T-cell (primary cell): Measurements from ENCODE around the gene SH3PXD2B. TPM values are rescaled to one million over a fixed set of nuclear protein-coding genes. Genes with fewer than 3 reads are reported as not detected.
A peak's percentile ranks its signal among the peaks of the same experiment; 100 is the strongest.

Source experiments
- ATAC-seq, 4 experiments: fragments of 200-7000 bp in 3 of 4; fragments of 150-1000 bp in 1 of 4; cut with Tn5 transposase; replicated peaks in 1 of 4; 1 replicate in 3 of 4; 2 replicates in 1 of 4; pipeline ENCODE4 v1.10.0; 2021; ENCODE audit warnings: moderate library complexity in 3 of 4, mild to moderate bottlenecking in 2 of 4, moderate number of reproducible peaks in 1 of 4
- CTCF ChIA-PET, 2 donors: fragments of 300-600 bp; sonication (Branson Sonifier 250); formaldehyde crosslinking; loops; one replicate each; lab custom pipeline; 2022; ENCODE audit warnings: antibody characterized with exemption in 2 of 2; lab: Charles Lee
- POLR2A ChIA-PET, 2 donors: fragments of 300-600 bp; sonication (Branson Sonifier 250); formaldehyde crosslinking; loops; one replicate each; lab custom pipeline; 2022; ENCODE audit warnings: antibody characterized with exemption in 2 of 2; lab: Charles Lee
- DNase-seq, 35 experiments: peaks; one replicate each; pipeline versions ENCODE4 v3.0.0 to v3.0.0-alpha.2; 2013 to 2023
- H3K27ac ChIP-seq: one replicate; pipeline ENCODE4 v1.5.1; 2013; ENCODE audit warnings: low read length
- H3K27me3 ChIP-seq, 2 experiments: replicated peaks in 1 of 2; 1 replicate in 1 of 2; 2 replicates in 1 of 2; pipeline versions ENCODE4 v1.6.1 to v1.7.0; 2013; ENCODE audit warnings: low read length in 1 of 2, mixed read lengths in 1 of 2; ENCODE audit not compliant: control insufficient read depth in 2 of 2, insufficient read depth in 2 of 2; ENCODE audit errors: extremely low read depth in 1 of 2
- H3K36me3 ChIP-seq, 2 donors: 1 replicate in 1 of 2; 2 replicates in 1 of 2; pipeline versions ENCODE4 v1.6.1 to v1.7.0; 2013; ENCODE audit warnings: low read length in 1 of 2; ENCODE audit not compliant: control insufficient read depth in 2 of 2, insufficient read depth in 1 of 2; ENCODE audit errors: extremely low read depth in 1 of 2
- H3K4me1 ChIP-seq, 2 experiments: 1 replicate in 1 of 2; 2 replicates in 1 of 2; pipeline versions ENCODE4 v1.6.1 to v1.7.0; 2013; ENCODE audit warnings: low read length in 2 of 2, mixed read lengths in 1 of 2; ENCODE audit not compliant: insufficient read depth in 2 of 2, control insufficient read depth in 1 of 2; ENCODE audit errors: extremely low read depth in 1 of 2
- H3K4me3 ChIP-seq, 2 donors: 1 replicate in 1 of 2; 2 replicates in 1 of 2; pipeline versions ENCODE4 v1.5.1 to v1.7.0; 2013; ENCODE audit warnings: mild to moderate bottlenecking in 2 of 2, low read length in 1 of 2, moderate library complexity in 1 of 2; ENCODE audit not compliant: control insufficient read depth in 1 of 2; ENCODE audit errors: extremely low read depth in 1 of 2
- H3K9me3 ChIP-seq: 2 replicates; pipeline ENCODE4 v1.7.0; 2013
- H3K27ac Mint-ChIP-seq, 2 donors: one replicate each; pipeline ENCODE4 v1.8.0; 2020 to 2021; ENCODE audit warnings: mild to moderate bottlenecking in 2 of 2, mixed read lengths in 2 of 2
- H3K27me3 Mint-ChIP-seq, 2 donors: one replicate each; pipeline ENCODE4 v1.8.0; 2021 to 2022; ENCODE audit warnings: mixed read lengths in 2 of 2
- H3K36me3 Mint-ChIP-seq: one replicate; pipeline ENCODE4 v1.8.0; 2021; ENCODE audit warnings: mixed read lengths
- H3K4me1 Mint-ChIP-seq, 3 donors: one replicate each; pipeline ENCODE4 v1.8.0; 2020 to 2022; ENCODE audit warnings: mixed read lengths in 3 of 3, mild to moderate bottlenecking in 1 of 3
- H3K4me3 Mint-ChIP-seq, 3 donors: one replicate each; pipeline ENCODE4 v1.8.0; 2020 to 2022; ENCODE audit warnings: mild to moderate bottlenecking in 3 of 3, mixed read lengths in 3 of 3, moderate library complexity in 3 of 3
- H3K9me3 Mint-ChIP-seq, 3 donors: one replicate each; pipeline ENCODE4 v1.8.0; 2020 to 2022; ENCODE audit warnings: mixed read lengths in 3 of 3
- WGBS: methylation state at CpG from one replicate; pipeline ENCODE4 v1.1.5; 2013; ENCODE audit warnings: missing lambda C conversion rate; ENCODE audit not compliant: insufficient coverage; 5-methylcytosine and 5-hydroxymethylcytosine counted together
- total RNA-seq, 35 experiments: library from RNA in 6 of 35; stranded (reverse) in 6 of 35; fragments of 120-200 nt in 1 of 35; gene quantifications; one replicate each; pipeline versions ENCODE4 v1.2.1 to v1.2.4 and lab custom pipeline; 2013 to 2026

Gene SH3PXD2B
- total RNA-seq, 5 donors from 2014 or later (not counting 1 experiment from before 2014, with no cell fraction given): 0.15 to 0.69 (median 0.38) TPM

- H3K4me3 Mint-ChIP-seq: no peak overlapping the region
- no peak overlapping the region for H3K27ac ChIP-seq
- no peak overlapping the region for H3K4me3 ChIP-seq
- whole genome bisulfite sequencing: no CpG with 5 or more reads among the region's 2 CpGs
- H3K36me3 ChIP-seq: no peaks in the 10 kb centered on the region
- POLR2A ChIA-PET: no interaction called here
- no peak overlapping the region for H3K27ac Mint-ChIP-seq
- CTCF ChIA-PET: no interaction called here
- H3K9me3 ChIP-seq: no peaks in the 10 kb centered on the region
- peaks cover 0 to 3% (median 3%) of the 10 kb centered on the region in 3 donors for H3K9me3 Mint-ChIP-seq
- no peaks in the 10 kb centered on the region for H3K36me3 Mint-ChIP-seq
- ATAC-seq (no peak), DNase-seq (peak in 1 of 35 experiments; percentile 3)
- peaks cover 0 to 11% of the 10 kb centered on the region in 2 experiments for H3K27me3 ChIP-seq
- H3K4me1 ChIP-seq: no peaks in the 10 kb centered on the region
- H3K27me3 Mint-ChIP-seq: peaks cover 0 to 2% of the 10 kb centered on the region in 2 donors
- peaks cover 0 to 10% (median 0%) of the 10 kb centered on the region in 3 donors for H3K4me1 Mint-ChIP-seq
Measured at GRCh38 chr5:172364773-172365172, 89.6 kb downstream of the SH3PXD2B start.

- no peak for ATAC-seq
- H3K4me3 Mint-ChIP-seq: no peak overlapping the region
Measured at GRCh38 chr5:172362755-172363154, 91.6 kb downstream of the SH3PXD2B start.

GRCh38 chr5:172361566-172362238 lies 92.6 kb downstream of the SH3PXD2B start:
- Histone ChIP-seq H3K36me3 (no peaks in the 10 kb centered on the region), H3K27me3 (peaks cover 0 to 14% of the 10 kb centered on the region in 2 experiments), H3K9me3 (no peaks in the 10 kb centered on the region), H3K27ac (no peak overlapping the region), H3K4me3 (no peak overlapping the region), H3K4me1 (no peaks in the 10 kb centered on the region)
- Mint-ChIP-seq H3K9me3 (no peaks in the 10 kb centered on the region), H3K4me1 (peaks cover 0 to 10% (median 0%) of the 10 kb centered on the region in 3 donors), H3K4me3 (no peak overlapping the region), H3K27ac (no peak overlapping the region), H3K27me3 (peaks cover 0 to 2% of the 10 kb centered on the region in 2 donors), H3K36me3 (no peaks in the 10 kb centered on the region)
- ChIA-PET POLR2A (no interaction called here), CTCF (no interaction called here)
- WGBS: 60% methylated on average over 3 of the region's 9 CpGs
- ATAC-seq (no peak), DNase-seq (no peak)

More at GRCh38 chr5:172362755-172363154, 91.6 kb downstream of the SH3PXD2B start:
- 91% methylated on average over 4 of the region's 4 CpGs for WGBS
- Mint-ChIP-seq H3K36me3 (no peaks in the 10 kb centered on the region), H3K27ac (no peak overlapping the region), H3K9me3 (no peaks in the 10 kb centered on the region), H3K4me1 (peaks cover 0 to 10% (median 0%) of the 10 kb centered on the region in 3 donors), H3K27me3 (peaks cover 0 to 2% of the 10 kb centered on the region in 2 donors)
- POLR2A ChIA-PET: no interaction called here
- H3K4me1 ChIP-seq: no peaks in the 10 kb centered on the region
- no peak overlapping the region for H3K27ac ChIP-seq
- DNase-seq: no peak
- H3K36me3 ChIP-seq: no peaks in the 10 kb centered on the region
- CTCF ChIA-PET: no interaction called here
- no peaks in the 10 kb centered on the region for H3K9me3 ChIP-seq
- H3K27me3 ChIP-seq: peaks cover 0 to 13% of the 10 kb centered on the region in 2 experiments
- no peak overlapping the region for H3K4me3 ChIP-seq

GRCh38 chr5:172358345-172358744 lies 96.0 kb downstream of the SH3PXD2B start:
- no peaks in the 10 kb centered on the region for H3K36me3 Mint-ChIP-seq
- DNase-seq (no peak), ATAC-seq (no peak)
- no peaks in the 10 kb centered on the region for H3K4me1 Mint-ChIP-seq
- no peak overlapping the region for H3K4me3 ChIP-seq
- ChIA-PET CTCF (no interaction called here), POLR2A (no interaction called here)
- no peaks in the 10 kb centered on the region for H3K27me3 Mint-ChIP-seq
- 80% methylated on average over 7 of the region's 7 CpGs for WGBS
- no peak overlapping the region for H3K27ac Mint-ChIP-seq
- H3K36me3 ChIP-seq: no peaks in the 10 kb centered on the region
- no peaks in the 10 kb centered on the region for H3K9me3 Mint-ChIP-seq
- H3K27ac ChIP-seq: no peak overlapping the region
- no peaks in the 10 kb centered on the region for H3K4me1 ChIP-seq
- H3K4me3 Mint-ChIP-seq: no peak overlapping the region
- H3K9me3 ChIP-seq: no peaks in the 10 kb centered on the region
- H3K27me3 ChIP-seq: peaks cover 0 to 26% of the 10 kb centered on the region in 2 experiments

GRCh38 chr5:172356527-172356926 lies 97.8 kb downstream of the SH3PXD2B start:
- ChIA-PET CTCF (no interaction called here), POLR2A (no interaction called here)
- Histone ChIP-seq H3K36me3 (no peaks in the 10 kb centered on the region), H3K4me3 (no peak overlapping the region), H3K9me3 (no peaks in the 10 kb centered on the region), H3K27me3 (peaks cover 0 to 24% of the 10 kb centered on the region in 2 experiments), H3K4me1 (no peaks in the 10 kb centered on the region), H3K27ac (no peak overlapping the region)
- DNase-seq (no peak), ATAC-seq (no peak)
- H3K27me3 Mint-ChIP-seq: no peaks in the 10 kb centered on the region
- H3K9me3 Mint-ChIP-seq: no peaks in the 10 kb centered on the region
- 83% methylated on average over 10 of the region's 10 CpGs for WGBS
- H3K27ac Mint-ChIP-seq: no peak overlapping the region
- H3K36me3 Mint-ChIP-seq: no peaks in the 10 kb centered on the region
- no peaks in the 10 kb centered on the region for H3K4me1 Mint-ChIP-seq
- no peak overlapping the region for H3K4me3 Mint-ChIP-seq

GRCh38 chr5:172356047-172356446 lies 98.3 kb downstream of the SH3PXD2B start:
- no peak overlapping the region for H3K4me3 ChIP-seq
- no peaks in the 10 kb centered on the region for H3K36me3 Mint-ChIP-seq
- no peak for ATAC-seq
- H3K36me3 ChIP-seq: no peaks in the 10 kb centered on the region
- WGBS: no CpG with 5 or more reads among the region's 4 CpGs
- H3K27me3 ChIP-seq: peaks cover 0 to 23% of the 10 kb centered on the region in 2 experiments
- DNase-seq: no peak
- ChIA-PET CTCF (no interaction called here), POLR2A (interaction anchor here in 1 of 2 donors (0.6 kb wide), 1 partner anchor 49 kb away, joined by 4 read pairs; no protein-coding TSS in a partner anchor)
- H3K9me3 ChIP-seq: no peaks in the 10 kb centered on the region
- H3K27ac Mint-ChIP-seq: no peak overlapping the region
- no peaks in the 10 kb centered on the region for H3K9me3 Mint-ChIP-seq
- H3K4me3 Mint-ChIP-seq: no peak overlapping the region
- no peaks in the 10 kb centered on the region for H3K4me1 Mint-ChIP-seq
- H3K4me1 ChIP-seq: no peaks in the 10 kb centered on the region
- H3K27ac ChIP-seq: no peak overlapping the region
- no peaks in the 10 kb centered on the region for H3K27me3 Mint-ChIP-seq
